Keratinocyte (primary cell): ENCODE results near the gene ENTHD1. TPM values are rescaled to one million over a fixed set of nuclear protein-coding genes. Genes with fewer than 3 reads are reported as not detected.

ENCODE experiments used
- DNase-seq: peaks from one replicate; pipeline ENCODE4 v3.0.0-alpha.2; 2011; ENCODE audit warnings: low read depth, missing footprints, low spot score
- FAIRE-seq: peaks from 2 replicates; lab custom pipeline; 2011; peaks lifted over from hg19 to GRCh38; lab: Jason Lieb, UNC
- H2AFZ ChIP-seq: 2 replicates; pipeline ENCODE4 v1.6.0; 2012; ENCODE audit warnings: low read length, control low read depth, inconsistent platforms; ENCODE audit not compliant: control insufficient read depth
- H3K27ac ChIP-seq: 2 replicates; pipeline ENCODE4 v1.5.1; 2011; ENCODE audit warnings: low read length; ENCODE audit not compliant: control insufficient read depth, insufficient read depth
- H3K27me3 ChIP-seq: 3 replicates; pipeline ENCODE4 v1.6.0; 2011; ENCODE audit warnings: low read length; ENCODE audit not compliant: control insufficient read depth, insufficient read depth; ENCODE audit errors: extremely low read depth
- H3K36me3 ChIP-seq, 2 experiments: 2 replicates in 1 of 2; 3 replicates in 1 of 2; pipeline ENCODE4 v1.5.1; 2011; ENCODE audit warnings: low read length in 2 of 2, mild to moderate bottlenecking in 1 of 2; ENCODE audit not compliant: control insufficient read depth in 2 of 2, insufficient read depth in 2 of 2; ENCODE audit errors: extremely low read depth in 1 of 2
- H3K4me1 ChIP-seq: 3 replicates; pipeline ENCODE4 v1.5.1; 2011; ENCODE audit warnings: low read length; ENCODE audit not compliant: control insufficient read depth, insufficient read depth; ENCODE audit errors: extremely low read depth
- H3K4me2 ChIP-seq: 3 replicates; pipeline ENCODE4 v1.6.0; 2011; ENCODE audit warnings: low read depth, low read length; ENCODE audit not compliant: control insufficient read depth, insufficient read depth; ENCODE audit errors: extremely low read depth
- H3K4me3 ChIP-seq, 3 experiments: fragments of 200-600 bp in 1 of 3; sonication (generic) in 1 of 3; 2 replicates in 2 of 3; 3 replicates in 1 of 3; pipeline ENCODE4 v1.5.1; 2011 to 2016; ENCODE audit warnings: low read length in 3 of 3, mild to moderate bottlenecking in 3 of 3, control low read depth in 2 of 3, inconsistent platforms in 1 of 3, low read depth in 1 of 3, mixed read lengths in 1 of 3, mixed run types in 1 of 3, moderate library complexity in 1 of 3; ENCODE audit not compliant: control insufficient read depth in 2 of 3, insufficient read depth in 2 of 3; ENCODE audit errors: extremely low read depth in 1 of 3
- H3K79me2 ChIP-seq: 2 replicates; pipeline ENCODE4 v1.6.0; 2012; ENCODE audit warnings: low read length; ENCODE audit not compliant: control insufficient read depth, insufficient read depth
- H3K9ac ChIP-seq: 3 replicates; pipeline ENCODE4 v1.6.0; 2011; ENCODE audit warnings: low read length; ENCODE audit not compliant: control insufficient read depth, insufficient read depth; ENCODE audit errors: extremely low read depth
- H3K9me1 ChIP-seq: 3 replicates; pipeline ENCODE4 v1.6.0; 2011; ENCODE audit warnings: low read length; ENCODE audit not compliant: control insufficient read depth, insufficient read depth; ENCODE audit errors: extremely low read depth
- H3K9me3 ChIP-seq: 2 replicates; pipeline ENCODE4 v1.5.1; 2012; ENCODE audit warnings: low read depth, low read length; ENCODE audit not compliant: control insufficient read depth
- H4K20me1 ChIP-seq: 3 replicates; pipeline ENCODE4 v1.6.0; 2011; ENCODE audit warnings: low read length; ENCODE audit not compliant: control insufficient read depth, insufficient read depth; ENCODE audit errors: extremely low read depth
- CTCF ChIP-seq, 3 experiments: IDR thresholded peaks in 1 of 3; conservative IDR thresholded peaks in 1 of 3; optimal IDR thresholded peaks in 1 of 3; 2 replicates in 2 of 3; 3 replicates in 1 of 3; pipeline versions ENCODE3 to v1.5.1; 2011; ENCODE audit warnings: low read length in 3 of 3, mild to moderate bottlenecking in 3 of 3, moderate library complexity in 2 of 3, control low read depth in 1 of 3, inconsistent platforms in 1 of 3; ENCODE audit not compliant: insufficient read depth in 2 of 3; ENCODE audit errors: extremely low read depth in 1 of 3
- EZH2 ChIP-seq: IDR thresholded peaks from one replicate; pipeline ENCODE4 v1.6.1; 2012; ENCODE audit warnings: inconsistent platforms, mild to moderate bottlenecking, low read length, moderate library complexity
- dilution Hi-C: fragments of 300-500 bp; cut with MboI; formaldehyde crosslinking; loops from one replicate; pipeline ENCODE4 v1.7.0; 2020; ENCODE audit warnings: low sequenced_read_pairs; ENCODE audit not compliant: extremely low pct_ligation_motif_present
- polyA plus RNA-seq, 5 experiments: library from polyadenylated mRNA; depleted of rRNA in 3 of 5; stranded (reverse) in 3 of 5; stranded (forward) in 1 of 5; unstranded in 1 of 5; fragments of >200 nt; gene quantifications; 1 replicate in 1 of 5; 2 replicates in 3 of 5; 3 replicates in 1 of 5; pipeline versions ENCODE4 v1.2.1 to v1.2.3, GENCODE V29; 2011 to 2012; ENCODE audit warnings: missing spikeins in 2 of 5, low read depth in 1 of 5, low replicate concordance in 1 of 5

Gene ENTHD1
- polyA plus RNA-seq, 1 donor (not counting 4 experiments of a cell fraction or from before 2014, with no cell fraction given), result not detected

DNA sequence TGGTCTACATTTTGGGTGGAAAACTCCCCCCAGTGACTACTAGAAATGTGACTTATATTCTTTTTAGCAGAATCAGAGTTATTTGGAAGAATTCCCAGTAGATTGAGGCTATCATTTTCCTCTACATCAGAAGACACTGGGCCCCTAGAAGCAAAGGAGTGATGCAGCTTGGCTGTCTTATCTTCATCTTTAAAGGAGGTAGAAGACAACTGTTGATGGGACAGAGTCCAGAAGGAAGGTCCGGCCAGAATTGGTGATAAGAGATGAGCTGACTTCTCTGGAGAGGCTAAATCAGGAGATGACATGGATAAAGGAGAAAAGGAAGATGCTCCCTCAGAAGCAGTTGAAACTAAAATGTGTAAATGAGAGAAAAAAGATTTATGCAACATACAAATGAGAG, 149.6 kb downstream of the ENTHD1 start:
- Histone ChIP-seq H3K27me3 (peaks cover 7% of the 10 kb centered on the region), H3K4me1 (no peaks in the 10 kb centered on the region), H2AFZ (no peak overlapping the region), H3K9ac (no peak overlapping the region), H3K27ac (no peak overlapping the region), H3K36me3 (no peaks in the 10 kb centered on the region), H4K20me1 (no peaks in the 10 kb centered on the region), H3K9me3 (no peaks in the 10 kb centered on the region), H3K4me3 (no peak overlapping the region), H3K79me2 (no peaks in the 10 kb centered on the region), H3K4me2 (no peak overlapping the region), H3K9me1 (no peaks in the 10 kb centered on the region)
- dilution Hi-C loops, result no loop called here
- DNase-seq, result no peak
- TF ChIP-seq CTCF (optimal IDR thresholded peaks at IDR 0.05 in 1 of 3, IDR thresholded peaks at IDR 0.05 in 1 of 3, conservative IDR thresholded peaks at IDR 0.05 in 1 of 3; ENCODE audit: extremely low read depth in 1 of 3, insufficient read depth in 2 of 3, low read length in 3 of 3) (no peak), EZH2 (no peak)
- FAIRE-seq, result no peak

DNA sequence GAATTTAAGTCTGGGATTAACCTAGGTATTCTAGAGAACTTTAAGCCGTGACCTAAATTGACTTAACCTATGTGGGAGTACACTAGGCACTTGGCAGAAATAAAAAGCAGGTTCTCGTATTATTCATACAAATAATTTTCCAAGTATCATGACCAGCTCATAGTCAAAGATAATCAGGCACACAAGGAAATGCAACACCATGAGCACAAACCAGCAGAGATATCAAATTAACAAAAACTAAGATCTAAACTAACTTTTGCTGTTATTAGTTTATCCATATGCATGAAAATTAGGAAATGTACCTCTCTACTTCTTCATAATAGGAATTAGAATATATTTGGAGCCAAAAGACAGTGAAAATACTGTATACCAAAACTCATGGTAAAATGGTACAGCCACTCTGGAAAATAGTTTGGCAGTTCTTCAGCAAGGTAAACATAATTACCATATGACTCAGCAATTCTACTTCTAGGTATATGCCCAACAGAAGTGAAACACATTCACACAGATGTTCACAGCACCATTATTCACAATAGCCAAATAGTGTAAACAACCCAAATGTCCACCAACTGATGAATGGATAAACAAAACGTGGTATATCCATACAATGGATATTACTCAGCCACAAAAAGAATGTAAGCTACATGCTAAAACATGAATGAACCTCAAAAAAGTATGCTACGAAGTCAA, 154.1 kb downstream of the ENTHD1 start:
- H2AFZ ChIP-seq, result no peak overlapping the region
- FAIRE-seq, result no peak
- dilution Hi-C loops, result no loop called here

More for the DNA sequence above, 154.1 kb downstream of the ENTHD1 start:
- no peak overlapping the region for H3K27ac ChIP-seq
- TF ChIP-seq EZH2 (no peak), CTCF (optimal IDR thresholded peaks at IDR 0.05 in 1 of 3, IDR thresholded peaks at IDR 0.05 in 1 of 3, conservative IDR thresholded peaks at IDR 0.05 in 1 of 3; ENCODE audit: extremely low read depth in 1 of 3, insufficient read depth in 2 of 3, low read length in 3 of 3) (no peak)
- no peak for DNase-seq
- no peaks in the 10 kb centered on the region for H3K79me2 ChIP-seq
- no peaks in the 10 kb centered on the region for H3K9me3 ChIP-seq
- H3K9ac ChIP-seq, result no peak overlapping the region
- no peaks in the 10 kb centered on the region for H3K4me1 ChIP-seq
- H3K4me2 ChIP-seq, result no peak overlapping the region
- H4K20me1 ChIP-seq, result no peaks in the 10 kb centered on the region
- H3K36me3 ChIP-seq, result no peaks in the 10 kb centered on the region
- no peak overlapping the region for H3K4me3 ChIP-seq
- H3K27me3 ChIP-seq, result peaks cover 7% of the 10 kb centered on the region
- no peaks in the 10 kb centered on the region for H3K9me1 ChIP-seq
